Neural progenitor cell (in vitro differentiated cells): Measurements from ENCODE around the gene TLR9. TPM values are rescaled to one million over a fixed set of nuclear protein-coding genes. Genes with fewer than 3 reads are reported as not detected.

Experiments used
- DNase-seq: peaks from one replicate; pipeline ENCODE4 v3.0.0-alpha.2; 2016; ENCODE audit warnings: low spot score
- H2AFZ ChIP-seq: fragments of 200-600 bp; sonication (generic); replicated peaks from 2 replicates; pipeline ENCODE4 v1.6.1; 2016; ENCODE audit warnings: antibody characterized with exemption
- H3F3A ChIP-seq: fragments of 200-600 bp; sonication (generic); 2 replicates; pipeline ENCODE4 v1.6.1; 2016; ENCODE audit warnings: antibody characterized with exemption, low read depth
- H3K27ac ChIP-seq: fragments of 200-600 bp; sonication (generic); 2 replicates; pipeline ENCODE4 v1.5.1; 2016; ENCODE audit warnings: mild to moderate bottlenecking
- H3K27me3 ChIP-seq: fragments of 200-600 bp; sonication (generic); 2 replicates; pipeline ENCODE4 v1.6.1; 2016; ENCODE audit warnings: mild to moderate bottlenecking, moderate library complexity
- H3K36me3 ChIP-seq: fragments of 200-600 bp; sonication (generic); 2 replicates; pipeline ENCODE4 v1.5.1; 2016
- H3K4me1 ChIP-seq: fragments of 200-600 bp; sonication (generic); 2 replicates; pipeline ENCODE4 v1.6.1; 2016; ENCODE audit warnings: mixed run types
- H3K4me2 ChIP-seq: fragments of 200-600 bp; sonication (generic); 2 replicates; pipeline ENCODE4 v1.6.1; 2016
- H3K4me3 ChIP-seq: fragments of 200-600 bp; sonication (generic); 2 replicates; pipeline ENCODE4 v1.5.1; 2016
- H3K79me2 ChIP-seq: fragments of 200-600 bp; sonication (generic); 2 replicates; pipeline ENCODE4 v1.6.1; 2016; ENCODE audit warnings: low read depth
- H3K9ac ChIP-seq: fragments of 200-600 bp; sonication (generic); 2 replicates; pipeline ENCODE4 v1.6.1; 2016
- H3K9me3 ChIP-seq: fragments of 200-600 bp; sonication (generic); 2 replicates; pipeline ENCODE4 v1.5.1; 2016; ENCODE audit warnings: low read depth
- H4K20me1 ChIP-seq: fragments of 200-600 bp; sonication (generic); 2 replicates; pipeline ENCODE4 v1.6.1; 2016; ENCODE audit warnings: low read depth
- H3K27ac Mint-ChIP-seq: 3 replicates; pipeline ENCODE4 v1.8.0; 2021; ENCODE audit warnings: mixed read lengths
- H3K27me3 Mint-ChIP-seq: 2 replicates; pipeline ENCODE4 v1.8.0; 2022; ENCODE audit warnings: low read depth, mild to moderate bottlenecking, inconsistent platforms, moderate library complexity, mixed read lengths; ENCODE audit not compliant: insufficient read depth
- H3K36me3 Mint-ChIP-seq: 3 replicates; pipeline ENCODE4 v1.8.0; 2021; ENCODE audit warnings: mixed read lengths
- H3K4me1 Mint-ChIP-seq: 3 replicates; pipeline ENCODE4 v1.8.0; 2021; ENCODE audit warnings: mixed read lengths
- H3K4me3 Mint-ChIP-seq: 3 replicates; pipeline ENCODE4 v1.8.0; 2021; ENCODE audit warnings: mild to moderate bottlenecking, moderate library complexity, mixed read lengths
- H3K9me3 Mint-ChIP-seq: 3 replicates; pipeline ENCODE4 v1.8.0; 2020; ENCODE audit warnings: mixed read lengths
- CTCF ChIP-seq: fragments of 200-600 bp; sonication (generic); IDR thresholded peaks from 2 replicates; pipeline ENCODE4 v1.5.1; 2017; ENCODE audit warnings: antibody characterized with exemption, mild to moderate bottlenecking
- EZH2 ChIP-seq: fragments of 200-600 bp; sonication (generic); IDR thresholded peaks from 2 replicates; pipeline ENCODE4 v1.6.1; 2017; ENCODE audit warnings: antibody characterized with exemption, mild to moderate bottlenecking, moderate library complexity
- EZH2phosphoT487 ChIP-seq: fragments of 200-600 bp; sonication (generic); IDR thresholded peaks from 2 replicates; pipeline ENCODE4 v1.6.1; 2017; ENCODE audit warnings: antibody characterized with exemption
- total RNA-seq: library from RNA; depleted of rRNA; stranded (reverse); fragments of >200 nt; gene quantifications from 2 replicates; pipeline ENCODE4 v1.2.3, GENCODE V29; 2015; ENCODE audit warnings: low replicate concordance

Gene TLR9
- total RNA-seq, 1 donor from 2014 or later, result not detected

- Mint-ChIP-seq H3K4me1 (no peaks in the 10 kb centered on the region), H3K27ac (no peak overlapping the region)
Measured at GRCh38 chr3:52228266-52228665, 2.8 kb upstream of the TLR9 start.

GRCh38 chr3:52227766-52228165 is 2.3 kb upstream of the TLR9 start:
- Histone ChIP-seq H3K79me2 (no peaks in the 10 kb centered on the region), H4K20me1 (no peaks in the 10 kb centered on the region), H3K27ac (no peak overlapping the region), H3K36me3 (no peaks in the 10 kb centered on the region), H3K9ac (no peak overlapping the region), H2AFZ (no peak overlapping the region), H3F3A (no peaks in the 10 kb centered on the region), H3K4me1 (no peaks in the 10 kb centered on the region), H3K9me3 (no peaks in the 10 kb centered on the region), H3K4me2 (no peak overlapping the region), H3K27me3 (no peaks in the 10 kb centered on the region), H3K4me3 (no peak overlapping the region)
- Mint-ChIP-seq H3K4me3 (no peak overlapping the region), H3K36me3 (peaks cover 7% of the 10 kb centered on the region), H3K27ac (no peak overlapping the region), H3K27me3 (peaks cover 6% of the 10 kb centered on the region), H3K9me3 (no peaks in the 10 kb centered on the region), H3K4me1 (no peaks in the 10 kb centered on the region)
- no peak for DNase-seq
- TF ChIP-seq EZH2phosphoT487 (no peak), CTCF (no peak), EZH2 (no peak)

More at GRCh38 chr3:52228266-52228665, 2.8 kb upstream of the TLR9 start:
- Histone ChIP-seq H3K27me3 (no peaks in the 10 kb centered on the region), H2AFZ (no peak overlapping the region), H3F3A (no peaks in the 10 kb centered on the region), H3K9ac (no peak overlapping the region), H3K27ac (no peak overlapping the region), H3K36me3 (no peaks in the 10 kb centered on the region), H4K20me1 (no peaks in the 10 kb centered on the region), H3K4me2 (no peak overlapping the region), H3K9me3 (no peaks in the 10 kb centered on the region), H3K79me2 (no peaks in the 10 kb centered on the region), H3K4me3 (no peak overlapping the region), H3K4me1 (no peaks in the 10 kb centered on the region)
- Mint-ChIP-seq H3K27me3 (peaks cover 6% of the 10 kb centered on the region), H3K4me3 (no peak overlapping the region), H3K9me3 (no peaks in the 10 kb centered on the region), H3K36me3 (peaks cover 7% of the 10 kb centered on the region)
- DNase-seq, result no peak
- TF ChIP-seq CTCF (no peak), EZH2 (no peak), EZH2phosphoT487 (no peak)

GRCh38 chr3:52227117-52227516 is 1.7 kb upstream of the TLR9 start:
- Histone ChIP-seq H3K9me3 (no peaks in the 10 kb centered on the region), H2AFZ (no peak overlapping the region), H3K27me3 (no peaks in the 10 kb centered on the region), H3K9ac (no peak overlapping the region), H3K79me2 (no peaks in the 10 kb centered on the region), H4K20me1 (no peaks in the 10 kb centered on the region), H3K27ac (no peak overlapping the region), H3F3A (no peaks in the 10 kb centered on the region), H3K4me2 (no peak overlapping the region), H3K4me3 (no peak overlapping the region), H3K36me3 (no peaks in the 10 kb centered on the region), H3K4me1 (no peaks in the 10 kb centered on the region)
- Mint-ChIP-seq H3K27ac (no peak overlapping the region), H3K4me3 (no peak overlapping the region), H3K36me3 (peaks cover 7% of the 10 kb centered on the region), H3K27me3 (peaks cover 6% of the 10 kb centered on the region), H3K4me1 (no peaks in the 10 kb centered on the region), H3K9me3 (no peaks in the 10 kb centered on the region)
- DNase-seq, result no peak
- TF ChIP-seq CTCF (no peak), EZH2phosphoT487 (no peak), EZH2 (no peak)
